Measurements from ENCODE around the gene PAPPA2.

- TF ChIP-seq, protein P1, sequence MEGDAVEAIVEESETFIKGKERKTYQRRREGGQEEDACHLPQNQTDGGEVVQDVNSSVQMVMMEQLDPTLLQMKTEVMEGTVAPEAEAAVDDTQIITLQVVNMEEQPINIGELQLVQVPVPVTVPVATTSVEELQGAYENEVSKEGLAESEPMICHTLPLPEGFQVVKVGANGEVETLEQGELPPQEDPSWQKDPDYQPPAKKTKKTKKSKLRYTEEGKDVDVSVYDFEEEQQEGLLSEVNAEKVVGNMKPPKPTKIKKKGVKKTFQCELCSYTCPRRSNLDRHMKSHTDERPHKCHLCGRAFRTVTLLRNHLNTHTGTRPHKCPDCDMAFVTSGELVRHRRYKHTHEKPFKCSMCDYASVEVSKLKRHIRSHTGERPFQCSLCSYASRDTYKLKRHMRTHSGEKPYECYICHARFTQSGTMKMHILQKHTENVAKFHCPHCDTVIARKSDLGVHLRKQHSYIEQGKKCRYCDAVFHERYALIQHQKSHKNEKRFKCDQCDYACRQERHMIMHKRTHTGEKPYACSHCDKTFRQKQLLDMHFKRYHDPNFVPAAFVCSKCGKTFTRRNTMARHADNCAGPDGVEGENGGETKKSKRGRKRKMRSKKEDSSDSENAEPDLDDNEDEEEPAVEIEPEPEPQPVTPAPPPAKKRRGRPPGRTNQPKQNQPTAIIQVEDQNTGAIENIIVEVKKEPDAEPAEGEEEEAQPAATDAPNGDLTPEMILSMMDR (IDR thresholded peaks at IDR 0.05), result no peak
- TF ChIP-seq POLR2A (IDR thresholded peaks at IDR 0.05), result no peak
Observed at GRCh38 chr1:176742322-176742721, 279.3 kb downstream of the PAPPA2 start.
